ES-I3 (cell line): Measurements from ENCODE around the gene SLU7.

ENCODE experiments used
- H3K36me3 ChIP-seq: 2 replicates; pipeline ENCODE4 v1.6.1; 2013; ENCODE audit warnings: mild to moderate bottlenecking, low read length, control low read depth, moderate library complexity; ENCODE audit not compliant: insufficient read depth
- H3K4me1 ChIP-seq: 2 replicates; pipeline ENCODE4 v1.6.1; 2013; ENCODE audit warnings: mild to moderate bottlenecking, control low read depth, low read length; ENCODE audit not compliant: insufficient read depth
- H3K9ac ChIP-seq: 2 replicates; pipeline ENCODE4 v1.6.1; 2013; ENCODE audit warnings: low read depth, mild to moderate bottlenecking, low read length, moderate library complexity
- H3K9me3 ChIP-seq: 2 replicates; pipeline ENCODE4 v1.6.1; 2013; ENCODE audit warnings: mild to moderate bottlenecking, low read length, moderate library complexity; ENCODE audit not compliant: control insufficient read depth, insufficient read depth

Gene SLU7

GRCh38 chr5:160457252-160457651 lies 38.4 kb upstream of the SLU7 start:
- Histone ChIP-seq H3K4me1 (no peaks in the 10 kb centered on the region), H3K9me3 (peaks cover 2% of the 10 kb centered on the region; the same call in 1 of the 2 replicates), H3K36me3 (no peaks in the 10 kb centered on the region), H3K9ac (no peak overlapping the region)

GRCh38 chr5:160456480-160457177 lies 37.7 kb upstream of the SLU7 start:
- Histone ChIP-seq H3K36me3 (no peaks in the 10 kb centered on the region), H3K9ac (no peak overlapping the region), H3K4me1 (no peaks in the 10 kb centered on the region), H3K9me3 (peaks cover 2% of the 10 kb centered on the region; the same call in 1 of the 2 replicates)

- peaks cover 2% of the 10 kb centered on the region; the same call in 1 of the 2 replicates for H3K9me3 ChIP-seq
- no peaks in the 10 kb centered on the region for H3K4me1 ChIP-seq
- H3K36me3 ChIP-seq: no peaks in the 10 kb centered on the region
- no peak overlapping the region for H3K9ac ChIP-seq
These were observed 36.7 kb upstream of the SLU7 start for GRCh38 chr5:160455600-160455999.

- Histone ChIP-seq H3K9me3 (no peaks in the 10 kb centered on the region; the same call in 1 of the 2 replicates), H3K4me1 (no peaks in the 10 kb centered on the region), H3K9ac (no peak overlapping the region), H3K36me3 (no peaks in the 10 kb centered on the region)
These were observed 34.9 kb upstream of the SLU7 start for GRCh38 chr5:160453751-160454150.

GRCh38 chr5:160452795-160453194 lies 33.9 kb upstream of the SLU7 start:
- Histone ChIP-seq H3K36me3 (no peaks in the 10 kb centered on the region), H3K4me1 (no peaks in the 10 kb centered on the region), H3K9ac (no peak overlapping the region), H3K9me3 (no peaks in the 10 kb centered on the region; the same call in 1 of the 2 replicates)

GRCh38 chr5:160452036-160452435 lies 33.2 kb upstream of the SLU7 start:
- H3K36me3 ChIP-seq: no peaks in the 10 kb centered on the region
- H3K9me3 ChIP-seq: no peaks in the 10 kb centered on the region; the same call in 1 of the 2 replicates
- H3K4me1 ChIP-seq: no peaks in the 10 kb centered on the region
- H3K9ac ChIP-seq: no peak overlapping the region

GRCh38 chr5:160451281-160451680 lies 32.4 kb upstream of the SLU7 start:
- Histone ChIP-seq H3K9me3 (no peaks in the 10 kb centered on the region; the same call in 1 of the 2 replicates), H3K9ac (no peak overlapping the region), H3K36me3 (no peaks in the 10 kb centered on the region), H3K4me1 (no peaks in the 10 kb centered on the region)

GRCh38 chr5:160450164-160450932 lies 31.5 kb upstream of the SLU7 start:
- no peak overlapping the region for H3K9ac ChIP-seq
- no peaks in the 10 kb centered on the region; the same call in 1 of the 2 replicates for H3K9me3 ChIP-seq
- no peaks in the 10 kb centered on the region for H3K4me1 ChIP-seq
- H3K36me3 ChIP-seq: no peaks in the 10 kb centered on the region

- Histone ChIP-seq H3K9ac (no peak overlapping the region), H3K36me3 (no peaks in the 10 kb centered on the region), H3K4me1 (no peaks in the 10 kb centered on the region), H3K9me3 (no peaks in the 10 kb centered on the region; the same call in 1 of the 2 replicates)
These were observed 30.6 kb upstream of the SLU7 start for GRCh38 chr5:160449458-160449857.

GRCh38 chr5:160448886-160449285 lies 30.0 kb upstream of the SLU7 start:
- Histone ChIP-seq H3K36me3 (no peaks in the 10 kb centered on the region), H3K4me1 (no peaks in the 10 kb centered on the region), H3K9me3 (no peaks in the 10 kb centered on the region; the same call in 1 of the 2 replicates), H3K9ac (no peak overlapping the region)

GRCh38 chr5:160445751-160446150 lies 26.9 kb upstream of the SLU7 start:
- Histone ChIP-seq H3K4me1 (0 out of 2 replicates have a peak, but pooled peaks cover 5% of the 10 kb centered on the region), H3K36me3 (no peaks in the 10 kb centered on the region), H3K9ac (no peak overlapping the region)

GRCh38 chr5:160445132-160445531 lies 26.3 kb upstream of the SLU7 start:
- H3K9me3 ChIP-seq: no peaks in the 10 kb centered on the region; the same call in 1 of the 2 replicates
- H3K9ac ChIP-seq: no peak overlapping the region
- H3K4me1 ChIP-seq: 0 out of 2 replicates have a peak, but pooled peaks cover 5% of the 10 kb centered on the region
- H3K36me3 ChIP-seq: no peaks in the 10 kb centered on the region

More at GRCh38 chr5:160445751-160446150, 26.9 kb upstream of the SLU7 start:
- H3K9me3 ChIP-seq: no peaks in the 10 kb centered on the region; the same call in 1 of the 2 replicates

GRCh38 chr5:160444407-160444806 lies 25.5 kb upstream of the SLU7 start:
- Histone ChIP-seq H3K9me3 (no peaks in the 10 kb centered on the region; the same call in 1 of the 2 replicates), H3K36me3 (no peaks in the 10 kb centered on the region), H3K4me1 (0 out of 2 replicates have a peak, but pooled peaks cover 5% of the 10 kb centered on the region), H3K9ac (no peak overlapping the region)

- Histone ChIP-seq H3K9me3 (no peaks in the 10 kb centered on the region; the same call in 1 of the 2 replicates), H3K4me1 (0 out of 2 replicates have a peak, but pooled peaks cover 5% of the 10 kb centered on the region)
These were observed 24.0 kb upstream of the SLU7 start for GRCh38 chr5:160442824-160443431.

More at GRCh38 chr5:160442824-160443431, 24.0 kb upstream of the SLU7 start:
- H3K36me3 ChIP-seq: no peaks in the 10 kb centered on the region
- H3K9ac ChIP-seq: no peak overlapping the region
